Effector CD8-positive, alpha-beta T cell (primary cell): Measurements from ENCODE around the gene SUMO3.

Experiments used
- DNase-seq: peaks from one replicate; lab custom pipeline; 2025; lab: John Stamatoyannopoulos, UW

The SUMO3 gene

GRCh38 chr21:44831227-44831860 lies 13.5 kb upstream of the SUMO3 start:
- DNase-seq, result no peak

- no peak for DNase-seq
Measured at GRCh38 chr21:44829507-44830092, 11.7 kb upstream of the SUMO3 start.

GRCh38 chr21:44828362-44829056 lies 10.6 kb upstream of the SUMO3 start:
- no peak for DNase-seq

GRCh38 chr21:44823179-44823660 lies 5.4 kb upstream of the SUMO3 start:
- DNase-seq, result no peak

- no peak for DNase-seq
Measured at GRCh38 chr21:44822484-44823178, 4.8 kb upstream of the SUMO3 start.

GRCh38 chr21:44820851-44821250 lies 3.0 kb upstream of the SUMO3 start:
- no peak for DNase-seq

GRCh38 chr21:44819283-44820243 lies 1.7 kb upstream of the SUMO3 start:
- no peak for DNase-seq

- DNase-seq, result no peak
Measured at GRCh38 chr21:44818640-44819011, 764 bp upstream of the SUMO3 start.

- DNase-seq, result peak; percentile 91
Measured at GRCh38 chr21:44817506-44817880, 369 bp downstream of the SUMO3 start.

- no peak for DNase-seq
Measured at GRCh38 chr21:44816761-44817505, 929 bp downstream of the SUMO3 start.

GRCh38 chr21:44815852-44816628 lies 1.8 kb downstream of the SUMO3 start:
- no peak for DNase-seq

GRCh38 chr21:44815225-44815624 lies 2.6 kb downstream of the SUMO3 start:
- no peak for DNase-seq

- no peak for DNase-seq
Measured at GRCh38 chr21:44814498-44815023, 3.3 kb downstream of the SUMO3 start.

- no peak for DNase-seq
Measured at GRCh38 chr21:44813727-44814126, 4.1 kb downstream of the SUMO3 start.

- DNase-seq, result no peak
Measured at GRCh38 chr21:44813149-44813548, 4.7 kb downstream of the SUMO3 start.

- DNase-seq, result no peak
Measured at GRCh38 chr21:44812640-44813039, 5.2 kb downstream of the SUMO3 start.

- no peak for DNase-seq
Measured at GRCh38 chr21:44810779-44811178, 7.1 kb downstream of the SUMO3 start.

GRCh38 chr21:44805859-44806258 lies 12.0 kb downstream of the SUMO3 start:
- DNase-seq, result no peak

GRCh38 chr21:44805226-44805625 lies 12.6 kb downstream of the SUMO3 start:
- DNase-seq, result no peak

GRCh38 chr21:44804762-44805161 lies 13.1 kb downstream of the SUMO3 start:
- no peak for DNase-seq
